ENCODE data around the gene MLIP. TPM values are rescaled to one million over a fixed set of nuclear protein-coding genes. Genes with fewer than 3 reads are reported as not detected.

The MLIP gene
- total and polyA plus RNA-seq, 9 donors: 0.05 to 1.2 (median 0.40) TPM; not detected in 4

DNA sequence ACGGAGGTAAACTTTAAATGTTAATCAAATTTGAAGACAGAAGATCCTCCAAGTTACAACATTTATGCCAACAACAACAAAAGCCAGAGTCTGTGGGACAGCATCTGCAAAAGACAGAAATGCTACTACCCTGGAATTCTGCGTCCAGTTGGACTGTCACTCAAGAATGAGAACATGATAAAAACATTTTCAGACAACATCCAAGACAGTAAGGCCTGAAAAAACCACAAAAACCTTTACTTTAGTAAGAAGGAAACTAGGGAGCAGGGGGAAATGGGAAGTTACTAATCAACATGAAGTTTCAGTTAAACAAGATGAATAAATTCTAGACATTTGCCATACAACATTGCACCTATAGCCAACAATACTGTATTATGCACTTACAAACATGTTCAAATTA, 77.6 kb downstream of the MLIP start:
- Histone ChIP-seq H3K4me3 (no peak overlapping the region), H3K27me3 (no peaks in the 10 kb centered on the region), H3K27ac (no peak overlapping the region), H3K9me3 (no peaks in the 10 kb centered on the region), H3K4me1 (ENCODE audit: insufficient read depth) (no peaks in the 10 kb centered on the region), H3K36me3 (no peaks in the 10 kb centered on the region)
- intact Hi-C loops (cut with DNase I): no loop called here
- 57 to 59% (median 59%) methylated on average over 2 of the region's 2 CpGs for WGBS, 3 donors
- TF ChIP-seq POLR2A (IDR thresholded peaks at IDR 0.05): no peak
- TF ChIP-seq, protein P1, sequence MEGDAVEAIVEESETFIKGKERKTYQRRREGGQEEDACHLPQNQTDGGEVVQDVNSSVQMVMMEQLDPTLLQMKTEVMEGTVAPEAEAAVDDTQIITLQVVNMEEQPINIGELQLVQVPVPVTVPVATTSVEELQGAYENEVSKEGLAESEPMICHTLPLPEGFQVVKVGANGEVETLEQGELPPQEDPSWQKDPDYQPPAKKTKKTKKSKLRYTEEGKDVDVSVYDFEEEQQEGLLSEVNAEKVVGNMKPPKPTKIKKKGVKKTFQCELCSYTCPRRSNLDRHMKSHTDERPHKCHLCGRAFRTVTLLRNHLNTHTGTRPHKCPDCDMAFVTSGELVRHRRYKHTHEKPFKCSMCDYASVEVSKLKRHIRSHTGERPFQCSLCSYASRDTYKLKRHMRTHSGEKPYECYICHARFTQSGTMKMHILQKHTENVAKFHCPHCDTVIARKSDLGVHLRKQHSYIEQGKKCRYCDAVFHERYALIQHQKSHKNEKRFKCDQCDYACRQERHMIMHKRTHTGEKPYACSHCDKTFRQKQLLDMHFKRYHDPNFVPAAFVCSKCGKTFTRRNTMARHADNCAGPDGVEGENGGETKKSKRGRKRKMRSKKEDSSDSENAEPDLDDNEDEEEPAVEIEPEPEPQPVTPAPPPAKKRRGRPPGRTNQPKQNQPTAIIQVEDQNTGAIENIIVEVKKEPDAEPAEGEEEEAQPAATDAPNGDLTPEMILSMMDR (IDR thresholded peaks at IDR 0.05): no peak
- no peak for TF ChIP-seq EP300 (IDR thresholded peaks at IDR 0.05)
- no peak for DNase-seq

DNA sequence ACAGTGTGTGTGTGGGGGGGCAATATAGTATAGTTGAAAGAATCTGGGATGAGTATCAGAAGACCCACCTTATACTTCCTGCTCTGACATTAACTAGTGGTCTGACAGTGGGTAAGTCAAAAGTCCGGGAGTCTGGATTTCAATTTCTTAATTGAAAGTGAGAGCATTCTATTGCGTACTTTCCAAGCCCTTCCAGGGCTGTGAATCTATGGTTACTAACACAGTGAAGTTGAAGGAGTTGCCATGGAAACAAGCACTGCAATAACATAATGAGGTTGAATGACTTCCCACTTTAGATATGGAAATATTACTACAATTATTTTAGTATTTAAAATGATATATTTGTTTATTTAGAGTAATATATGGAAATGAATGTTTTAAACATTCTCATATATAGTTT, 80.2 kb downstream of the MLIP start:
- H3K27me3 ChIP-seq: no peaks in the 10 kb centered on the region
- no peak overlapping the region for H3K4me3 ChIP-seq
- no peaks in the 10 kb centered on the region for H3K36me3 ChIP-seq
- WGBS, 3 donors: 62 to 74% (median 74%) methylated on average over 2 of the region's 2 CpGs
- DNase-seq: no peak
- no peak for TF ChIP-seq POLR2A (IDR thresholded peaks at IDR 0.05)
- no peaks in the 10 kb centered on the region for H3K4me1 ChIP-seq (ENCODE audit: insufficient read depth)
- intact Hi-C loops (cut with DNase I): no loop called here
- no peaks in the 10 kb centered on the region for H3K9me3 ChIP-seq
- no peak overlapping the region for H3K27ac ChIP-seq

GRCh38 chr6:54192993-54193392, 81.8 kb downstream of the MLIP start:
- WGBS, 3 donors: 20 to 37% (median 22%) methylated on average over 3 of the region's 3 CpGs
- H3K27ac ChIP-seq: no peak overlapping the region
- intact Hi-C loops (cut with DNase I): no loop called here
- no peaks in the 10 kb centered on the region for H3K36me3 ChIP-seq
- H3K27me3 ChIP-seq: no peaks in the 10 kb centered on the region
- no peak overlapping the region for H3K4me3 ChIP-seq
- H3K9me3 ChIP-seq: no peaks in the 10 kb centered on the region
- TF ChIP-seq, protein P1 (IDR thresholded peaks at IDR 0.05): no peak
- TF ChIP-seq POLR2A (IDR thresholded peaks at IDR 0.05) (no peak), EP300 (IDR thresholded peaks at IDR 0.05) (no peak)
- H3K4me1 ChIP-seq (ENCODE audit: insufficient read depth): no peaks in the 10 kb centered on the region
- DNase-seq: no peak

DNA sequence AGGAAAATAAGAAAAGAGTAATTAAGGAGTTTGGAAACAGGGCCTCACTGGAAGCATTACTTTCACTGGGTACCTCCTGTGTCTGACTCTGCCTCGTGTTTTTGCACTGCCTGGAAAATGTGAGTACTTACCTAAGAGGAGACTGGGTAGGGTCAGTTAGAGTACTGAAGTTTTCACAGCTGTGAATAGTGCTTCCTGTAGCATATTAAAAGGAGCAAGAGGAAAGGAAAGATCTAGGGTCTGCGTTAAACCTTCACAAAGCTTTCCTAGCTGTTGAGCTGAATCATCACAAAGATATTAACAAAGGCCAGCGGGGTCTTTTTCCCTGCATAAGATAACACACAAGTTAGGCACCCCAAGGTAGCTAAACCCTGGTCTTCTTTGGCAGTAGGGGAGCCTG, 82.3 kb downstream of the MLIP start:
- intact Hi-C loops (cut with DNase I): no loop called here
- no peak for DNase-seq
- Histone ChIP-seq H3K36me3 (no peaks in the 10 kb centered on the region), H3K27me3 (no peaks in the 10 kb centered on the region), H3K4me1 (ENCODE audit: insufficient read depth) (no peaks in the 10 kb centered on the region), H3K4me3 (no peak overlapping the region), H3K27ac (no peak overlapping the region), H3K9me3 (no peaks in the 10 kb centered on the region)
- no peak for TF ChIP-seq EP300 (IDR thresholded peaks at IDR 0.05)
- no peak for TF ChIP-seq POLR2A (IDR thresholded peaks at IDR 0.05)
- TF ChIP-seq, protein P1 (IDR thresholded peaks at IDR 0.05): no peak
- WGBS, 3 donors: 76 to 83% (median 77%) methylated on average over 3 of the region's 3 CpGs

DNA sequence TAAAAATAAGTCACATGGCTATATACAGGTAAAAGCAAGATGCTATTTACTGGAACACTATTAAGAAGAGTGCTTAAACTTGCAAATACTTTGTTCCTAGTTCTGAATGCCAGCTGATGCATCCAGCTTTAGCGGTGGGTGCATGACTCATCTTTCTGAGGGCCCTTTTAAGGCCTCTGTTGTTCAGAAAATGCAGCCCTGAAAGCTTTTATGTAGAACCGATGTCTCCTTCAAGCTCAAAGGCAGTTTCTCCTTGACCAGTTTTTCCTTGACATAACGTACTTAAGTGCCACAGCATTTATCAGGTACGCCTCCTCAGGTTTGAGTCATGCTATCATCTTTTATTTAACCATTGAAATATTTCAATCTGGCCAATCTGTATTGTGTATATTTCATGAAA, 82.8 kb downstream of the MLIP start:
- Histone ChIP-seq H3K4me3 (no peak overlapping the region), H3K9me3 (no peaks in the 10 kb centered on the region), H3K4me1 (ENCODE audit: insufficient read depth) (no peaks in the 10 kb centered on the region), H3K27me3 (no peaks in the 10 kb centered on the region), H3K27ac (no peak overlapping the region), H3K36me3 (no peaks in the 10 kb centered on the region)
- 52 to 58% (median 54%) methylated on average over 4 of the region's 4 CpGs for WGBS, 3 donors
- no peak for DNase-seq
- intact Hi-C loops (cut with DNase I): no loop called here
- TF ChIP-seq, protein P1 (IDR thresholded peaks at IDR 0.05): no peak
- TF ChIP-seq EP300 (IDR thresholded peaks at IDR 0.05): no peak
- TF ChIP-seq POLR2A (IDR thresholded peaks at IDR 0.05): no peak
